SK-MEL-5 (cell line): ENCODE results near the gene ATP8B2. TPM values are rescaled to one million over a fixed set of nuclear protein-coding genes. Genes with fewer than 3 reads are reported as not detected.
"Not testable (repeated sequence)": the region's sequence is repeated elsewhere in the genome, so short reads cannot be mapped to it uniquely, and the experiment has no call there.

Experiments
- DNase-seq: peaks from one replicate; pipeline ENCODE4 v3.0.0-alpha.2; 2016; ENCODE audit warnings: low read depth, low spot score
- in situ Hi-C: cut with HindIII; loops from 2 replicates; pipeline ENCODE4 v1.10.0; 2016; ENCODE audit warnings: low sequenced_read_pairs, high pct_unique_total_duplicates, low pct_unique_long_range_greater_than_20kb
- total RNA-seq: library from RNA; depleted of rRNA; stranded (reverse); fragments of >200 nt; shearing (Covaris generic); gene quantifications from 2 replicates; pipeline ENCODE4 v1.2.3, GENCODE V29; 2014

The ATP8B2 gene
- total RNA-seq, 1 experiment from 2014 or later, result 93.6 TPM

- no peak for DNase-seq
- in situ Hi-C loops, result no loop called here
These were observed 4.3 kb upstream of the ATP8B2 start, which contains the start of gene AQP10 for GRCh38 chr1:154320882-154321608. Gene AQP10 (plus strand): TSS chr1:154321093. CDS start chr1:154321156, 63 bp downstream.

GRCh38 chr1:154321609-154321934 is 3.8 kb upstream of the ATP8B2 start:
- in situ Hi-C loops, DNase-seq: not testable (repeated sequence)

- no peak for DNase-seq
- in situ Hi-C loops, result no loop called here
These were observed 1.8 kb upstream of the ATP8B2 start for GRCh38 chr1:154323493-154323892.

GRCh38 chr1:154324241-154324640 is 1.1 kb upstream of the ATP8B2 start:
- in situ Hi-C loops, result no loop called here

GRCh38 chr1:154325583-154326545 is 539 bp downstream of the ATP8B2 start:
- DNase-seq, result peak; percentile 92
- in situ Hi-C loops, result no loop called here

More at GRCh38 chr1:154324241-154324640, 1.1 kb upstream of the ATP8B2 start:
- DNase-seq, result no peak

- in situ Hi-C loops, result no loop called here
- DNase-seq, result peak; percentile 59
These were observed 1.5 kb downstream of the ATP8B2 start for GRCh38 chr1:154326546-154327465.

- in situ Hi-C loops, result no loop called here
- DNase-seq, result no peak
These were observed 2.4 kb downstream of the ATP8B2 start for GRCh38 chr1:154327466-154328317.

GRCh38 chr1:154328318-154329151 is 3.2 kb downstream of the ATP8B2 start:
- peak; percentile 17 for DNase-seq
- in situ Hi-C loops, result no loop called here

GRCh38 chr1:154329152-154329521 is 3.8 kb downstream of the ATP8B2 start:
- in situ Hi-C loops, result no loop called here

GRCh38 chr1:154329551-154330131 is 4.3 kb downstream of the ATP8B2 start:
- no peak for DNase-seq
- in situ Hi-C loops, result no loop called here

More at GRCh38 chr1:154329152-154329521, 3.8 kb downstream of the ATP8B2 start:
- no peak for DNase-seq

GRCh38 chr1:154330669-154331068 is 5.3 kb downstream of the ATP8B2 start:
- in situ Hi-C loops, result no loop called here

GRCh38 chr1:154334079-154335024 is 9.0 kb downstream of the ATP8B2 start:
- peak; percentile 94 for DNase-seq
- in situ Hi-C loops, result no loop called here

More at GRCh38 chr1:154330669-154331068, 5.3 kb downstream of the ATP8B2 start:
- no peak for DNase-seq

GRCh38 chr1:154335025-154335714 is 9.8 kb downstream of the ATP8B2 start:
- DNase-seq, result peak; percentile 99
- in situ Hi-C loops, result no loop called here

- DNase-seq, result no peak
- in situ Hi-C loops, result no loop called here
These were observed 12.0 kb downstream of the ATP8B2 start for GRCh38 chr1:154337253-154337894.
